H1 (cell line): Measurements from ENCODE around the gene DDX41. TPM values are rescaled to one million over a fixed set of nuclear protein-coding genes. Genes with fewer than 3 reads are reported as not detected.

ENCODE experiments used
- CTCF ChIA-PET: fragments of 300-600 bp; sonication (Branson Sonifier 250); formaldehyde crosslinking; loops from one replicate; lab custom pipeline; 2021; ENCODE audit not compliant: partially characterized antibody; lab: Charles Lee
- POLR2A ChIA-PET: fragments of 300-600 bp; sonication (Branson Sonifier 250); formaldehyde crosslinking; loops from one replicate; lab custom pipeline; 2021; ENCODE audit warnings: inconsistent platforms; ENCODE audit not compliant: partially characterized antibody; lab: Charles Lee
- DNase-seq, 2 experiments: peaks; one replicate each; pipeline versions ENCODE4 v3.0.0 to v3.0.0-alpha.2; 2010 to 2022; ENCODE audit warnings: low spot score in 2 of 2, low read depth in 1 of 2, mixed read lengths in 1 of 2
- FAIRE-seq: peaks from 2 replicates; lab custom pipeline; 2011; peaks lifted over from hg19 to GRCh38; lab: Jason Lieb, UNC
- H2AFZ ChIP-seq: 2 replicates; pipeline ENCODE4 v1.8.1; 2012; ENCODE audit warnings: low read length, inconsistent platforms
- H2AK5ac ChIP-seq: 2 replicates; pipeline ENCODE4 v1.6.1; 2013; ENCODE audit warnings: low read depth, low read length
- H2BK120ac ChIP-seq: replicated peaks from 2 replicates; pipeline ENCODE3; 2013; ENCODE audit warnings: low read depth, low read length, inconsistent platforms
- H2BK12ac ChIP-seq: 2 replicates; pipeline ENCODE4 v1.6.1; 2013; ENCODE audit warnings: low read depth, low read length
- H2BK15ac ChIP-seq: 2 replicates; pipeline ENCODE4 v1.6.1; 2013; ENCODE audit warnings: low read length
- H2BK20ac ChIP-seq: 2 replicates; pipeline ENCODE4 v1.6.1; 2013; ENCODE audit warnings: low read length
- H2BK5ac ChIP-seq: 2 replicates; pipeline ENCODE4 v1.6.1; 2013; ENCODE audit warnings: low read depth, low read length
- H3K14ac ChIP-seq: 2 replicates; pipeline ENCODE4 v1.6.1; 2013; ENCODE audit warnings: inconsistent platforms; ENCODE audit not compliant: insufficient read length
- H3K18ac ChIP-seq: 2 replicates; pipeline ENCODE4 v1.6.1; 2013; ENCODE audit warnings: low read length; ENCODE audit errors: extremely low read depth
- H3K23ac ChIP-seq: 2 replicates; pipeline ENCODE4 v1.6.1; 2013; ENCODE audit warnings: inconsistent platforms; ENCODE audit not compliant: insufficient read length
- H3K23me2 ChIP-seq: 2 replicates; pipeline ENCODE4 v1.6.1; 2013; ENCODE audit warnings: low read depth, low read length
- H3K27ac ChIP-seq: 2 replicates; pipeline ENCODE4 v1.6.1; 2011; ENCODE audit warnings: low read depth, low read length, inconsistent platforms
- H3K27me3 ChIP-seq, 4 experiments: replicated peaks in 1 of 4; 1 replicate in 1 of 4; 2 replicates in 3 of 4; pipeline versions ENCODE4 v1.6.1 to v1.8.1; 2011 to 2013; ENCODE audit warnings: low read length in 3 of 4, mild to moderate bottlenecking in 3 of 4, inconsistent platforms in 2 of 4, mixed read lengths in 2 of 4, moderate library complexity in 1 of 4; ENCODE audit not compliant: control insufficient read depth in 3 of 4, insufficient read depth in 3 of 4; ENCODE audit errors: extremely low read depth in 1 of 4
- H3K36me3 ChIP-seq, 4 experiments: 2 replicates each; pipeline versions ENCODE4 v1.6.1 to v1.8.1; 2011 to 2013; ENCODE audit warnings: mild to moderate bottlenecking in 4 of 4, low read length in 3 of 4, moderate library complexity in 2 of 4, control low read depth in 1 of 4, inconsistent platforms in 1 of 4; ENCODE audit not compliant: insufficient read depth in 4 of 4, control insufficient read depth in 2 of 4
- H3K4ac ChIP-seq: replicated peaks from 2 replicates; pipeline ENCODE3; 2013; ENCODE audit warnings: low read length, low read depth, mixed read lengths, inconsistent platforms; ENCODE audit not compliant: insufficient read length
- H3K4me1 ChIP-seq, 4 experiments: replicated peaks in 1 of 4; 1 replicate in 1 of 4; 2 replicates in 3 of 4; pipeline versions ENCODE4 v1.6.1 to v1.8.1; 2011 to 2013; ENCODE audit warnings: low read length in 3 of 4, inconsistent platforms in 2 of 4, mixed read lengths in 1 of 4; ENCODE audit not compliant: insufficient read depth in 4 of 4, control insufficient read depth in 3 of 4
- H3K4me2 ChIP-seq, 2 experiments: 2 replicates each; pipeline versions ENCODE4 v1.6.1 to v1.8.1; 2011 to 2013; ENCODE audit warnings: low read depth in 2 of 2, low read length in 2 of 2, control low read depth in 1 of 2, inconsistent platforms in 1 of 2, mild to moderate bottlenecking in 1 of 2; ENCODE audit not compliant: insufficient read depth in 1 of 2
- H3K4me3 ChIP-seq, 4 experiments: fragments of 200-600, 300-600 bp in 1 of 4; sonication (generic), shearing (Covaris generic), sonication (Bioruptor Twin) in 1 of 4; 2 replicates each; pipeline versions ENCODE4 v1.5.1 to v1.8.1; 2011 to 2016; ENCODE audit warnings: low read length in 4 of 4, low read depth in 3 of 4, control low read depth in 2 of 4, inconsistent platforms in 2 of 4, mild to moderate bottlenecking in 2 of 4, mixed read lengths in 1 of 4, moderate library complexity in 1 of 4; ENCODE audit not compliant: insufficient read depth in 2 of 4; ENCODE audit errors: extremely low read depth in 1 of 4
- H3K56ac ChIP-seq: replicated peaks from 2 replicates; pipeline ENCODE3; 2013; ENCODE audit warnings: low read depth, mild to moderate bottlenecking, mixed read lengths, low read length, inconsistent platforms; ENCODE audit not compliant: insufficient read length
- H3K79me1 ChIP-seq: 2 replicates; pipeline ENCODE4 v1.6.1; 2013; ENCODE audit warnings: low read depth, low read length, control low read depth
- H3K79me2 ChIP-seq, 2 experiments: 2 replicates each; pipeline versions ENCODE4 v1.6.1 to v1.8.1; 2012 to 2013; ENCODE audit warnings: low read length in 2 of 2, mild to moderate bottlenecking in 2 of 2, inconsistent platforms in 1 of 2; ENCODE audit not compliant: insufficient read depth in 2 of 2, control insufficient read depth in 1 of 2
- H3K9ac ChIP-seq, 4 experiments: replicated peaks in 1 of 4; 1 replicate in 1 of 4; 2 replicates in 3 of 4; pipeline versions ENCODE4 v1.6.1 to v1.8.1; 2011 to 2013; ENCODE audit warnings: low read depth in 3 of 4, low read length in 3 of 4, control low read depth in 2 of 4, mild to moderate bottlenecking in 2 of 4, moderate library complexity in 2 of 4, inconsistent platforms in 1 of 4; ENCODE audit errors: extremely low read depth in 1 of 4
- H3K9me3 ChIP-seq, 2 experiments: 2 replicates each; pipeline versions ENCODE4 v1.6.1 to v1.8.1; 2012 to 2013; ENCODE audit warnings: mild to moderate bottlenecking in 2 of 2, moderate library complexity in 2 of 2, control low read depth in 1 of 2, inconsistent platforms in 1 of 2, low read depth in 1 of 2, low read length in 1 of 2, mixed read lengths in 1 of 2; ENCODE audit not compliant: insufficient read depth in 2 of 2
- H4K20me1 ChIP-seq, 2 experiments: replicated peaks in 1 of 2; 2 replicates each; pipeline versions ENCODE3 to v1.8.1; 2011 to 2013; ENCODE audit warnings: inconsistent platforms in 2 of 2, low read length in 2 of 2, mild to moderate bottlenecking in 1 of 2; ENCODE audit not compliant: insufficient read depth in 2 of 2, control insufficient read depth in 1 of 2
- H4K5ac ChIP-seq: 2 replicates; pipeline ENCODE4 v1.6.1; 2013; ENCODE audit warnings: low read length, low read depth, mixed read lengths, inconsistent platforms; ENCODE audit not compliant: insufficient read length
- H4K8ac ChIP-seq: 2 replicates; pipeline ENCODE4 v1.8.0; 2013; ENCODE audit warnings: mild to moderate bottlenecking, moderate library complexity, low read length, inconsistent platforms; ENCODE audit not compliant: insufficient read depth; ENCODE audit errors: extremely low read depth
- H4K91ac ChIP-seq: replicated peaks from 2 replicates; pipeline ENCODE3; 2013; ENCODE audit warnings: low read length, mixed read lengths, inconsistent platforms; ENCODE audit not compliant: insufficient read length
- HDAC6 ChIP-seq: IDR thresholded peaks from one replicate; pipeline ENCODE4 v1.7.1; 2012; ENCODE audit warnings: low read depth, mild to moderate bottlenecking, inconsistent platforms, low read length, moderate library complexity
- KDM4A ChIP-seq: IDR thresholded peaks from one replicate; pipeline ENCODE4 v1.7.1; 2012; ENCODE audit warnings: low read depth, mild to moderate bottlenecking, moderate library complexity, low read length, inconsistent platforms; ENCODE audit not compliant: severe bottlenecking
- POLR2AphosphoS5 ChIP-seq: IDR thresholded peaks from 2 replicates; pipeline ENCODE4 v1.6.1; 2011; ENCODE audit warnings: low read depth, low read length
- RFX5 ChIP-seq: IDR thresholded peaks from 2 replicates; pipeline ENCODE4 v1.6.1; 2011; ENCODE audit warnings: low read depth, low read length, improper control_type of control experiment, borderline replicate concordance
- SIRT6 ChIP-seq: IDR thresholded peaks from one replicate; pipeline ENCODE4 v1.7.1; 2012; ENCODE audit warnings: low read length, inconsistent platforms
- WGBS, 2 experiments: shearing (Covaris generic) in 1 of 2; methylation state at CpG; one replicate each; pipeline versions ENCODE4 v1.1.6 to v1.1.7; 2013 to 2015; ENCODE audit warnings: low lambda C conversion rate in 2 of 2, mixed read lengths in 2 of 2, inconsistent platforms in 1 of 2, low coverage in 1 of 2, missing lambda C conversion rate in 1 of 2; ENCODE audit not compliant: insufficient replicate concordance in 2 of 2, insufficient coverage in 1 of 2, insufficient read length in 1 of 2; ENCODE audit errors: extremely low coverage in 1 of 2, missing lambda C conversion rate in 1 of 2; 5-methylcytosine and 5-hydroxymethylcytosine counted together
- polyA plus RNA-seq, 7 experiments: library from polyadenylated mRNA; depleted of rRNA in 3 of 7; stranded (reverse) in 5 of 7; unstranded in 2 of 7; fragments of >200 nt in 5 of 7; fragments of 200-250 nt in 2 of 7; gene quantifications; 1 replicate in 5 of 7; 2 replicates in 1 of 7; 4 replicates in 1 of 7; pipeline versions ENCODE4 v1.2.1 to v1.2.3, GENCODE V29; 2011 to 2013; ENCODE audit warnings: missing spikeins in 2 of 7, mixed read lengths in 2 of 7
- total RNA-seq: library from RNA; stranded (reverse); fragmentation: NEBNext Ultra II Directional; extraction: Animal tissue kit (Norgen Biotek cat#: 25700); gene quantifications from 2 replicates; pipeline ENCODE4 v1.2.1, GENCODE V29; 2021
- TF ChIP-seq, protein P1 (sequence below): IDR thresholded peaks from 2 replicates; pipeline ENCODE4 v1.6.1; 2012; ENCODE audit warnings: low read length, inconsistent platforms

DDX41 gene
- total and polyA plus RNA-seq, 2 of the 8 experiments (the other 6 are each of a cell fraction or from before 2014, with no cell fraction given) = 102 to 135 TPM

DNA sequence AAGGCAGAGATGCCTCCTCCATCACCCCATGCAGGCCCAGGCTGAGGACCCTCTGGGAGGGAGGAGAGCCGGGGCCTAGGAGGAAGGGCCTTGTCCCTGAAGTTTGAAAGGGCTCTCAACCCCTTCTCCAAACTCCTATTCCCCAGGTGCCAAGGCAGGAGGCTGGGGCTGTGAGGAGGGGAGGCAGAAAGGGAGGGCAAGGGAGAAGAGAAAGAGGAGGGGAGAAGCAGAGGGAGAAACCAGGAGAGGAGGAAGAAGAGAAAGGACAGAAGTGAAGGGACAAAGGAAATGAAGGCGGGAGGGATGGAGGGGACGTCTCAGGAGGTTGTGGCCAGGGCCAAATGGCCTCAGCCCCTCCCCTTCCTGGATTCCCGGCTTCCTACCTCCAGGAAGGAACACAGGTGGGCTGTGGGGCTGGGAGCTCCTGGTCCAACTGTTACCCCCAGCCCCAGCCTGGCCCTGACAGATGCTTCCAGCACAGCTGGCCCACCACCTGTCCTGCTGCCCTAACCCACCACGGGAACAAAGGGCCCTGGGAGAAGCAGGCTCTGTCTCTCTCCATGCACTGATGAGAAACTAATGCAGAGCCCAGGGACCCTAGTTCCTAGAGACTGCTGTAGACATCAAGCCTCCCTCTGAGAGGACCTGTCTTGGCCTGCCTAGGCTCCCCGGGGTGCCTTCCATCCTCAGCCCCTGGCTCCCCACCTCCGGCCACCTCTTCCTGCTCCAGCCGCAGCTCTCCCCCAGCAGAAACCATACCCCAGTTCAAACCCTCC lies 46.8 kb downstream of the DDX41 start:
- H2BK120ac ChIP-seq = no peak overlapping the region
- no peak overlapping the region for H3K56ac ChIP-seq
- no peak overlapping the region for H4K5ac ChIP-seq
- H2BK20ac ChIP-seq = no peak overlapping the region
- H3K4me3 ChIP-seq = peak overlapping the region in 1 of 4 experiments; percentile 14; a peak in 1 of 8 replicates
- CTCF ChIA-PET = interaction anchor here (1.0 to 7.9 kb wide), 11 partner anchors 8 to 160 kb away, joined by 3 to 64 read pairs (median 3); no protein-coding TSS in a partner anchor
- no peak overlapping the region for H2BK12ac ChIP-seq
- peak overlapping the region; percentile 45 to 78 for H3K4me2 ChIP-seq
- peaks cover 3% of the 10 kb centered on the region for H3K23me2 ChIP-seq
- H3K18ac ChIP-seq = no peak overlapping the region; the same call in none of the 2 replicates
- H3K79me2 ChIP-seq = peaks cover 14 to 50% of the 10 kb centered on the region in 2 experiments
- POLR2A ChIA-PET = interaction anchor here (0.9 to 67.5 kb wide), 5 partner anchors 1 to 710 kb away, joined by 3 to 3349 read pairs (median 6); partner anchors contain the start of genes DBN1, DOK3, GRK6 and PDLIM7
- 0 out of 7 replicates have a peak overlapping the region, but pooled peaks of 1 of the 4 experiments have one; percentile 15 for H3K9ac ChIP-seq
- peaks cover 11 to 37% (median 35%) of the 10 kb centered on the region in 4 experiments for H3K4me1 ChIP-seq
- no peak overlapping the region for H3K23ac ChIP-seq
- peak overlapping the region; percentile 36 for H3K4ac ChIP-seq
- no peak overlapping the region for H4K91ac ChIP-seq
- peak overlapping the region; percentile 57; the same call in 1 of the 2 replicates for H2AK5ac ChIP-seq
- no peaks in the 10 kb centered on the region for H3K27me3 ChIP-seq
- no peak overlapping the region for H2AFZ ChIP-seq
- H3K79me1 ChIP-seq = peaks cover 24% of the 10 kb centered on the region
- H3K14ac ChIP-seq = no peak overlapping the region
- DNase-seq = no peak
- H3K36me3 ChIP-seq = peaks cover 33 to 61% (median 44%) of the 10 kb centered on the region in 4 experiments
- no peak for FAIRE-seq
- TF ChIP-seq SIRT6 (no peak), HDAC6 (no peak), KDM4A (no peak), POLR2AphosphoS5 (peak; percentile 62; the same call in 1 of the 2 replicates), RFX5 (no peak)
- TF ChIP-seq, protein P1, sequence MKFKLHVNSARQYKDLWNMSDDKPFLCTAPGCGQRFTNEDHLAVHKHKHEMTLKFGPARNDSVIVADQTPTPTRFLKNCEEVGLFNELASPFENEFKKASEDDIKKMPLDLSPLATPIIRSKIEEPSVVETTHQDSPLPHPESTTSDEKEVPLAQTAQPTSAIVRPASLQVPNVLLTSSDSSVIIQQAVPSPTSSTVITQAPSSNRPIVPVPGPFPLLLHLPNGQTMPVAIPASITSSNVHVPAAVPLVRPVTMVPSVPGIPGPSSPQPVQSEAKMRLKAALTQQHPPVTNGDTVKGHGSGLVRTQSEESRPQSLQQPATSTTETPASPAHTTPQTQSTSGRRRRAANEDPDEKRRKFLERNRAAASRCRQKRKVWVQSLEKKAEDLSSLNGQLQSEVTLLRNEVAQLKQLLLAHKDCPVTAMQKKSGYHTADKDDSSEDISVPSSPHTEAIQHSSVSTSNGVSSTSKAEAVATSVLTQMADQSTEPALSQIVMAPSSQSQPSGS = 0 out of 2 replicates have a peak, but pooled peaks have one; percentile 1
- H2BK5ac ChIP-seq = peak overlapping the region; percentile 81
- H3K9me3 ChIP-seq = peaks cover 0 to 4% of the 10 kb centered on the region in 2 experiments; a peak in 2 of 4 replicates
- no peak overlapping the region for H2BK15ac ChIP-seq
- WGBS, 2 experiments = 87% methylated on average over 7 of the region's 8 CpGs; no CpG with 5 or more reads in 1 of the 2 experiments
- H3K27ac ChIP-seq = peak overlapping the region; percentile 68; the same call in 1 of the 2 replicates
- peaks cover 32 to 43% of the 10 kb centered on the region in 2 experiments for H4K20me1 ChIP-seq
- peak overlapping the region; percentile 76; the same call in 1 of the 2 replicates for H4K8ac ChIP-seq
